Measurements from ENCODE around the gene DEGS2.
A peak's percentile ranks its signal among the peaks of the same experiment; 100 is the strongest.

DEGS2 gene

GRCh38 chr14:100114109-100114765, 45.2 kb downstream of the DEGS2 start:
- DNase-seq (ENCODE audit: low read depth, low spot score), result no peak

DNA sequence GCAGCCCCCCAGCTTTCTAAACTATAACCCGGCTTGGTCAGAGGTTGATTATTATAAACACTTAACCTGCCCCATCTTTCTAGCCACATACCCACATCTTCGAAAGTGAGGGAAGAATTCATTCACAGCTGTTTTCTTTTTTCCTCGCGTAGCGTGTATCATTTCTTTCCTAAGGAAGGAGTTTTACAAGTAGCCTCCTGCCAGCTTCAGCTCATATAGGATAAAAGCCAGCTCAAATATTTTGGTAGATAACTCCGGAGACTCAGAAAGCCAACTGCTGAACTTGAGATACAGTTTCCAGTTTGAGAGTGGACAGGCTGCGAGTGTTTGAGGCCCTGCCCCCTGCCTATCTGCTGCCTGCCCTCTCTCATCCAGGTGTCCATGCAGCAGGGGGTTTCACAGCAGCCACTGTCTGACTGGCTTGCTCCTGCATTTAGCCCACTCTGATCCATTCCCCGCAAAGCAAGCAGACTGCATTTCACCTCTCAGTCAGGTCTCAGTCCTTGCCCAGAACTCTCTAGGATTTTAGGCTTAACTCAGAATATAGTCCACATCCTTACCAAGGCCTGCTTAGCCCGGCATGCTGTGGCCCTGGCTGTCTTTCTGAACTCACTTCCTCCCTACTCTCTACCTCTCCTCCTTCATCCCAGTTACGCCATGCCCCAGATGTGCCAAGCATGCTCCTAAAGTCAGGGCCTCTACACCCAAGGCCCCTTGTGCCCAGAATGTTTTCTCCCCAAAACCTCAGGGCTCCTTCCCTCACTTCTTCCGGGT, 47.3 kb downstream of the DEGS2 start:
- DNase-seq (ENCODE audit: low read depth, low spot score), result no peak

DNA sequence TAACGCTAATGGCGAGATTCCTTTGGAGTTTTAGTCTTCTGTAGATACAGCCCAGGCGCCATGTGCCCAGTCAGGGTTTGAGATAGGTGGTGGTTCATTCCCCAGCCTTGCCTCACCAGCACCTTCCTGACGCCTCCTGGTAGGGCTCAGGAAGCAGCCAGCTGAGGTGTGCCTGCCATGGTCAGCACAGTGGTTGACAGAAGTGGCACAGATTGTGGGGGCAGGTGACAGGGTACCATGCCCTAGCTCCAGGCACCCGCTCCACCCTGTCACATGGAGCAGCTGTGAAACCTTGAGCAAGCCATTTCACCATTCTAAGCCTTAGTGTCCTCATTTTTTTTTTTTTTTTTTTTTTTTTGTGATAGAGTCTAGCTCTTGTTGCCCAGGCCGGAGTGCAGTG, 48.6 kb downstream of the DEGS2 start:
- DNase-seq (ENCODE audit: low read depth, low spot score), result no peak

GRCh38 chr14:100109594-100109955, 49.9 kb downstream of the DEGS2 start:
- DNase-seq (ENCODE audit: low read depth, low spot score), result no peak

- no peak for DNase-seq (ENCODE audit: low read depth, low spot score)
These were observed 50.4 kb downstream of the DEGS2 start for GRCh38 chr14:100108840-100109593.

DNA sequence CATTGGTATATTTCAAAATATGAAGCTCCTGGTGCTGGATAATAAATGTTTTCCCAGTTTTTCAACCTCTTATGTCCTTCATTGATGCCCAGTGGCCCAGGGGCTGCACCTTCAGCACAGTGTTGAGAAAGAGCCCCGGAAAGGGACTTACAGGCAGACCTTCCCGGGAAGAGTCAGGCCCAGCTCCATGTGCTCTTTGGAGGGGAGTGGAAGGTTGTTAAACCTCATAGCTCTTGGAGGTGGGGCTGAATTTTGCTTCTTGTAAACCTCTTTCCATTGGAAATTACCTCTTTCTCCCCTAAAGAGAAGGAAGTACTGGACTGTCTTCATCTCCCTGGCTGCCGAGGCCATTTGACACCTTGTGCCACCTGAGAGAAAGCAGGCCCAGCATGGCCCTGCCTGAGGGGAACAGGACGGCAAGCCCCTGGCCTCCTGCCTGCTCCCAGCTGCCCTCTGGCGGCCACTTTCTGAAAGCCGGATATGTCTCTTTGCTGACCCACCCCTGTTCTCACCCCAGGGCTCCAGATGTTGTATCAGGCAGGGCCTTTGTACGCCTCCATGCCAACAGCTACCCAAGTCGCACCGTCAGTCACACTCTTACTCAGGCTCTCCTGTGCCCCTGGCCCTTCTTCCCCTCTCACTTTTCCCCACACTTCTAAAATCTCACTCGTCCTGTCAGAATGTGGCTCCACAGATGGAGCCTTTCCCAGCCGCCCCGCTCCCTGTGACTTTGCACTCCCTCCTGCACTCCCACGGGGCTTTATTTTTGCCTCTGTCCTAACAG, 51.2 kb downstream of the DEGS2 start:
- DNase-seq (ENCODE audit: low read depth, low spot score), result no peak

DNA sequence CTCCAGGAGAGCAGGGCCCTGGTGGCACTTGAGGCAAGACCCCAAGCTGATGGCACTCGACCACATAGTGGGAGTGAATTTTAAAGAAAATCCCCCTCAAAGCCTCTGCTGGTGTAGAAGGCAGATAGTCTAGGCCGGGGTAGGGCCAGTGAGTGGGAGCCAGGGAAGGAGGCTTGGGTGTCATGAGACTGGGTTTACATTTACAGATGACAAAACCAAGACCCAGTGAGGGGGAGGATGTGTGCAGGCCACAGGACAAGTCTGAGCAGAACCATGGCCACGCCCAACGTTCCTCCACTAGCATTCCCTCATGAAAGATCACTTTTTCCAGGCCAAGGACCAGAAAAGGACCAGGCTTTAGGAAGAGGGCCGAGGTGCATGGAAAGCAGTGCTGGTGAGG, 52.2 kb downstream of the DEGS2 start:
- no peak for DNase-seq (ENCODE audit: low read depth, low spot score)

- no peak for DNase-seq (ENCODE audit: low read depth, low spot score)
These were observed 53.0 kb downstream of the DEGS2 start for GRCh38 chr14:100106250-100107112.

- DNase-seq (ENCODE audit: low read depth, low spot score), result no peak
These were observed 53.9 kb downstream of the DEGS2 start for GRCh38 chr14:100105357-100106169.

DNA sequence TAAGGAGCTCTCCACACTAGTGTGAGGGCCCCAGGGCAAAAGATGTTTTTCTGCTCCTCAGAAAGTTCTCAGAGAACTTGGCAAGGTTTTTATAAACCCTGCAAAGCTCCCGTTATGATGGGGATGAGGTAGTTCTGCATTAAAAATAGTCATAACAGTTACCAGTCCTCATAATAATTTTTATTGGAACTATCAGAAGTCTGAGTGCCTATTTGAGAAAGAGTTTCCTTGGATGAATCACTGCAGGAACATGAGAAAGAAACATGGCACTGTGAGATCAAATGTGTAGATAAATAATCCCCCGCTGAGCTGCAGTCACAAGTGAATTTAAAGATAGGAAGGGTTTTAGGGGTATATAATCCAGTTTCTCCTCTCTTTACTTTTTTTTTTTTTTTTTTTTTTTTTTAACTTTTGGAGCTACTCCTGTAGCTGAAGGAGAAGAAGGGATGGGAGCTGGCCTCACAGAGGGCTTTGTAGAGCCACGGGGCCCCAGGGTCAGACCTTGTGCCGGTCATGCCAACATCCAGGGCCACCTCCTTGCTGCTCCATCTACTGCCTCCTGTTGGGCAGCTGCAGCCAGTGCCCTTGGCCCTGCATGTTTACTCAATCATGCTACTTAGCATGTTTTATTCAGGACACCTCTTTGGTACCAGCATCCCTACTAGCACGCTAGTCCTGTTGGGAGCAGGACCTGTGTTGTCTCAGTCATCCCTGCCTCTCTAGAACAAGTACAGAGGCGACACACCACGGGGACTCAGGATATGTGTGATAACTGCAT, 54.7 kb downstream of the DEGS2 start:
- DNase-seq (ENCODE audit: low read depth, low spot score), result peak; percentile 60

DNA sequence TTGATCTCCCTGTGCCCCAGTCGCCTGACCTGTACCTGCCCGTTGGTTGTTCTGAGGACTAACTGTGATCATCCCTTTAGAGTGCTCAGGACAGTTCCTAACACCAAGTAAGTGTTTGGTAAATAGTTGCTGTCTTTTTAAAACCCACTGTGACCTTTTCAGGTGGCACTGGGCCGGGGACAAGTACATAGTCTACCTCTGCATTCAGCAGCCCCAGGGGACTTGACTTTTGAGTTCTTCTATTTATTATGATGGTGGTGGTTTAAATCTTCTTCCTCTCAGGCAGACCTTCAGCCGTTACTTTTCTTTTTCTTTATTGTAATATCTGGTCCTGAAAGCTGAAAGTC, 55.5 kb downstream of the DEGS2 start:
- DNase-seq (ENCODE audit: low read depth, low spot score), result no peak

DNA sequence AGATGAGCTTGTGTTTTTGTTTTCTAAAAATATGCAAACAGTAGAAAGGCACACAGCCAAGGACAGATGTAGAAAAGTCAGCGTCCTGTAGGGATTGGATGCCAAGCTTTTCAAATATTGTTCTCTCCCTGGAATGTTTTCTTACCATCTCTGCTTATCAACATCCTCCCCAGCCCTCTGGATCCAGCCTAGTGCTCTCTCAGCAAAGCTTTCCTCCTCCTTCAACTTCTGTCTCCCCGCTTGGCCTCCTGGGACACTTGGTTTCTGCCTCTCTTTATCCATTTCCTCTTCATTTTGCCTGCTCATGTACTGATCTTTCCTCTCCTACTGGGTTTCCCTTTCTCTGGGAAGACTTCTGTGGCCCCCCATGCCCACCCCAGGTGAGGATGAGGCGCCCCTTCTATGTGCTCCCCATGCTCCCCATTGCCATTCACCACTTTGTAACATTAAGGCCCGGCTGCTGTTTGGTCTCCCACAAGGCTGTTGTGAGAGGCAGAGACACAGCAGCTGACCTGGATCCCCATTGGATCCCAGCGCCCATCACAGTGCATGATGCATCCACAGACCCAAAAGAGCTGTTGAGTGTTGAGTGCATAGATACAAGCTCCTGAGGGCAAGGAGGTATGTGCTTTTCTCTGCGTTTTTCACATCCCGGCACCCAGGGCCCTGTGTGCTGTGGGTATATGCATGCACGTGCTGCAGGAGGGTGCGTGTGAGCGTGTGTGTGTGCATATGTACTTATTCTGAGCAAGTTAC, 56.0 kb downstream of the DEGS2 start:
- no peak for DNase-seq (ENCODE audit: low read depth, low spot score)

DNA sequence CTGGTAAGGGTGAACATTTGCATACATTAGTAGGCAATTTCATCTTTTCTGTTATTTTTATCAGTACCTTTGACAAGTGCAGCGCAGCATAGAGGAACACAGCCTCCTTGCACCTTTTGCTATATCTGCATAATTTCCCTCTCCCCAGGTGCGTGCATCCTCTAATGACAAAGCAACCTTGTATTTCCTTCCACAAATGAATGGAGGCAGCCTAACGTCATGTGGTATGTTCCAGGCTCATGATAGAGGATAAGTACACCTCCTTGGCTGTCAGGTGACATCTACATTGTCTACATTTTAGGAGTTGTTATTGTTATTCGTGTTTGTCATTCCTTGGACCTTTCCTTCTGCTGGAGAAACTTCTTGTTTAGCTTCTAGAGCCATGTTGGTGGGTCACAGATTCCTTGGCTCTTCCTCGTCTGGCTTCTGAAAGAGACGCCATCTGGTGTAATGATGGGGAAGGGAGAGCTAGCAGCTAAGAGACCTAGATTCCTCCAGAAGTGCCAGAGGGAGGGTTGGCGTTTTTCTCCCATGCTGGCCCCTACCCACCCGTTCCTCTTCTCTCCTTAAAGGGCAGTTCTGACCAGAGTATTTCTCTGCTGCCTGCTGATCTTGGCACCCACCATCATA, 57.2 kb downstream of the DEGS2 start:
- DNase-seq (ENCODE audit: low read depth, low spot score), result no peak

DNA sequence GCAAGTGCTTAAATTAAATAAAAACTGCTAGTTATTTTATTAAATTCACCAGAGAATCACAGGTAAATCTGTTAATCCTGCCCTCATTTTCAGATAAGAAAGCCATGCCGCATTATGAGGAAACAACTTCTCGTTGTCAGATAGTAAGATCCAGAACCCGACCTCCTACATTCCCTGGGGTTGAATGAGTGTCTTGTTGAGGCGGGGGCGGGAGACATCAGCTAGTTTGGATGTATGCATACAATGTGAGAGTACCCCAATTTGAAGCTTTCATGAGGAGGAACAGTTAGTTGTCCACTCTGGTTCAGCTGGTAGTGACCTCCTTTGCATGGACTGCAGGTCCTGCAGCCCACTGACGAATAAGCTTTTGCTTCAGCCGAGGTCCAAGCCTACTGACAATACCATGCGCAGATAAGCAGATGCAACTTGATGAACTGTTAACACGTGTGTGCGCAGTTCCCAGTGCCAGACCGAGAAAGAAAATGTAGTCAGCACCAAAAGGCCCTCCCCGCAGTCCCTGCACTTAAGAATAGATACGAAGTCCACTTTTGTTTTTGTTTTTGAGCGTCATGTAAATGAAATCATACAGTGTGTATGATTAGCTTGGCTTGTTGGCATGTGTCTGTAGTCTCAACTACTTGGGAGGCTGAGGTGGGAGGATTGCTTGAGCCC, 59.3 kb downstream of the DEGS2 start:
- DNase-seq (ENCODE audit: low read depth, low spot score), result no peak

DNA sequence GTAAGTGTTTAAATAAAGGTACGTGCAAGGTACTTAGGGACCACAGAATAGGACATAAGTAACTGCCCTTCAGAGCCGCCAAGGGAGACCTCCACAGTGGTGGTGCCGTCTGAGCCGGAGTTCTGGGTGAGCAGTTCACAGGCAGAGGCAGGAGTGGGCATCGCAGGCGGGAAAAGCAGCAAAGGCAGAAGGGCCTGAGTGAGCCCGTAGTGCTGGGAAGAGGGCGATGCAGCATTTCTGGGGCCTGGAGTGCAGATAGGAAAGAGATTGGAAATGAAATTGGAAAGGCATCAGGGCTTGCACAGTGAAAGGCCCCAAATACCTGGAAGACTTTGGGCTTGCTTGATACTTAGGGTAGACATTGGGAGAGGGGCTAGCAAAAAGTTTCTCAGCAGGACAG, 61.3 kb downstream of the DEGS2 start:
- DNase-seq (ENCODE audit: low read depth, low spot score), result no peak

GRCh38 chr14:100096656-100097055, 62.8 kb downstream of the DEGS2 start:
- no peak for DNase-seq (ENCODE audit: low read depth, low spot score)
